HG02973 (cell line): Measurements from ENCODE around the gene PIK3AP1.

ENCODE experiments used
- ATAC-seq: cut with Tn5 transposase; IDR thresholded peaks from one replicate; pipeline ENCODE4 v1.9.1; 2021; ENCODE audit warnings: moderate library complexity; ENCODE audit not compliant: unreplicated experiment

The PIK3AP1 gene

DNA sequence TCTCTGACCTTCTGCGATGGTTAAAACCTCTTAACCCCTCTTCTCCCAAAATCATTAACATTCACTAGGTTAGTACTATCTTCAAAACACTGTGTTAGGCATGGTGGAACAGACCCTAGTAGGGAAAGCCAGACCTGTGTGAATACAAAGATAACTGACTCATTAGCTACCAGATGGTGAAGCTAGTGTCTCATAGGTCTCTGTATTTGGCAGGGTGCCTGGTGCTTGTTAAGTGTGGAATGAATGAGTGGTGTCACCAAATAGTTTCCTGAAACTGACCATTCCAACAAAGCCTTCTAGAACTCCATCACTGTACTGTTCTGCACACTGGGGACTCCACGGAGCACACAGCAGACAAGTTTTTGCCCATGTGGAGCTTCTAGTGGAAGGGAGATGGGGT lies 105.8 kb downstream of the PIK3AP1 start:
- no peak for ATAC-seq

DNA sequence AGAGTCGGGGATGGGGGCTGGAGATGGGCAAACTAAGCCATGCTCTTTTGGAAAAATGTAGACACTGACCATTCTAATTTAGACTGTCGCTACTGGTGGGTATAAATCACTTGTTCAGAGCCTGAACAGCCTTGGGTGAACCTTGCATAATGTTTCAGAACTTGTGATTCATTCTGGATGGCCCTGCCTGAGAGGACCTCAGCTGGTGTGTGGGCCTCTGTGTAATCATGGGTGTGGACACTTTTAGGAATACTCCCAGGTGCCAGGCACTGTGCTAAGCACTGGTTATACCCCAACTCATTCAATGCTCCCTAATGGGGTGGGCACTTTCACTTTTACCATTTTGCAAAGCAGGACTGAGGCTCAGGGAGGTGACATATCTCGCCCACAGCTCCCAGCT lies 106.7 kb downstream of the PIK3AP1 start:
- ATAC-seq: no peak

DNA sequence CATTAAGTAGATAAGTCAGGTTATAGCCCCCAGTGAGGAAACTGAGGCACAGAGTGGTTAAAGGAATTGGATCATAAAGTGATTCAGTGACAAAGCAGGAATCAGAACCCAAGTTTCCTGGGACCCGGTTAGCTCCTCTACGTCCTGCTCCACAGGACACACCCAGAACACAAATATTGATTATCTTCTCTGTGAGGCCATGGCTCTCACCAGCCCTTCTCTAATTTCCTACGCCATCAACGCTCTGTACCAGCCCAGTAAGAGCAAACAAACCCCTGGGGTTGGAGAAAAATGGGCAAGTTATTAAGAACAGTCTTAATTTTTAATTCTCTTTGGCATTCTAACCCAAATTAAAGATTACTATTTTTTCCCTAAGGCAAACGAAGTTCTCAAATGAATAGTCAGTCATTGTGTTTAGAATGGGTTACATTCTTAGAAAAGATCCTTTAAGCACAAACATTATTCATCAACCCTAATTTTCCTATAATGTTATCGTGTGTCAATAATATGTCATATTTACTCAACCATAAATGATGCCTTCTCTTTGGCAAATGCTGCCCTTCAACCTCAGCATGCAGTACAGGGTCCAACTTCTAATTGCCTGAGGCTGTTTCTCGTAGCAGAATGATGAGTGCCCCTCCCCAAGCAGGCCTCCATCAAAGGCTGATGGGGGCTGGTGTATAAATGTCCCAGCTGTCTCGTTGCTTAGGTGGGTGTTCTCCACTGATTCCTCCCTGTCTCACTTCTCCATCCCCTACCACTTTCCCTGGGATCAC lies 108.1 kb downstream of the PIK3AP1 start:
- no peak for ATAC-seq

DNA sequence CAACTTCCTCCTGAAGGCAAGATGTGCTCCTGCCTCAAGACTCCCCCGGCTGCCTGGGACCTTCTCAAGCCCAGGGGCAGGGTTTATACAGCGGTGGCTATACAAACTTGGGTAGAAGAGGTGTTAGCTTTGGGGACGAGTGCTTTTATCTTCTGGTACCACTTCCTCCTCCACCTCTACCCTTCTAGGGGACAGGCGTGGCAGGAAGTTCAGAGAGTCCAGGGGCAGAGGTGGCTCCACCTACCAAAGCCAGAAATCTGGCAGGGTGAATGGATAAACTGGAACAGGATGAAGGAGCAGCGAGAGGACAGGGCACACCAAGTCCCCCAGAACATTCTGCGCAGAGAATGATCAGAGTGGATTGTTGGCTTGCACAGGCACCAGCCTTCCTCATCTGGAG lies 109.5 kb downstream of the PIK3AP1 start:
- ATAC-seq: no peak

DNA sequence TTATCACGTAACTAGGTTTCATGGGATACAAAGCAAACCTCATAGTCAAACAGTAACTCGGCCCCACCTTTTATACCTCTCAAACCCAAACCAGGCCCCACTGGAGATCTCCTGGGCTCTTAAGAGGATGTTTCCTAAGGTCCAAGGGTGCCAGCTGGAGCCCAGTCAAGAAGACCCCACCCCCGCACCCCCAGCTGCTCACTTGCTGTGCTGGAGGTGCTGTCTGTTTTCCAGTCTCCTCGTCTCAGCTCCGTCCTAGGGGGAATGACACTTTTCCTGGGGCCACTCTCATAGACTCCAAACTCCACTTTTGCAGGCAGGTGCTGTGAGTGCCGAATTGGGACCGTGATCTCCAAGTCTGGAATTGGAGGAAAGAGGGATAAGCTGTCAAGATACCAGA lies 110.8 kb downstream of the PIK3AP1 start:
- no peak for ATAC-seq

DNA sequence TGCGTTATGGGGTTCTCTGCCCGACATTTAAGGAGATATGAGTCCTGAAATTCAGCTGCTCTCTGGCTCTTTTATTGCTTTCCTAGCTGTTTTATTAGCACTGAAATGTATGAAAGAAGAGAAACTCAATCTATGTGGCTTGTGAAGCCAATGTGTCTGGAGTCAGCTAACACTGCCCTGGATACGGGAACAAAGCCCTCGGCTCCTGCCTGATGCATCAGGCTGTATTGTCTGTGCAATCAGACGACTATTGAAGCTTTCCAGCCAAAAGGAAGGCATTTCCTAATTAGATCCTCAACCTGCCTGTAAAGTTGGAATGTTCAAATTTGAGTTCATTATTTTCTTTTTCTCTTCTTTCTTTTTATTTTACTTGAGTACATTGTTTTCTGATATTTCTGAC lies 111.5 kb downstream of the PIK3AP1 start:
- no peak for ATAC-seq

DNA sequence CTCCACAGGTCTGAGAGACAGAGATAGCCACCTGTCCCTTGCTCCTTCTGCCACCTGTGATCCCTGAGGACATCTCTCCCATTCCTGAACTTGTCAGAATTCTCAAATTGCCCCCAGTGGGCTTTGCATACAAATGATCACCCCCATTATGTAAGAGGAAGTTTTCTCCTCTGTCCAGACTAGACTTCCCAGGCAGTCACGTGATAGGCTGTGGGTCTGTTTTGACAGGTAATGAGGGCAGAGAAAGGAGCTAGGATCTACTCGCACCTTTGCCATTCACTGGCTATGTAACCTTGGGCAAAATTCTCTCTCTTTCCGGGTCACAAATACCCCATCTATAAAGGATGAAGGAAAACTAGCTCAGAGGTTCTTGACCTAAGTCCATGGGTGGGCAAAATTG lies 112.1 kb downstream of the PIK3AP1 start:
- ATAC-seq: no peak

DNA sequence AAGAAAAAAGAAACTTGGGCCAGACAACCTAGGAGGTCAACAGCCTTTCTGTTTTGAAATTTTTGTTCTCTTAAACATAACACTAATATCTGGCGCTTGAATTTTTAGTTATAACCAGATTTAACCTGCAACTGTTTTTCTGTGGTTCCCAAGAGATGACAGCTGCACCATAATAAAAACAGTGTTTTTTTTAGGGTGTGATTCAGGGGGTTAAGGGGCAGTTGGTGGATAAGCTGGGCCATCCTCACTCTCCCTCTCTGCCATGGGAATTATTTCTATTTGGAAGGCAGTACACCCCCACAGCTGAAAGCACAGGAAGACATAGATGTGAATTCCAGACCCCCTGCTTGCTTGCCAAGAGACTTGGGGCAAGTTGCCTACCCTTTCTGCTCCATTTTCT lies 113.4 kb downstream of the PIK3AP1 start:
- no peak for ATAC-seq

DNA sequence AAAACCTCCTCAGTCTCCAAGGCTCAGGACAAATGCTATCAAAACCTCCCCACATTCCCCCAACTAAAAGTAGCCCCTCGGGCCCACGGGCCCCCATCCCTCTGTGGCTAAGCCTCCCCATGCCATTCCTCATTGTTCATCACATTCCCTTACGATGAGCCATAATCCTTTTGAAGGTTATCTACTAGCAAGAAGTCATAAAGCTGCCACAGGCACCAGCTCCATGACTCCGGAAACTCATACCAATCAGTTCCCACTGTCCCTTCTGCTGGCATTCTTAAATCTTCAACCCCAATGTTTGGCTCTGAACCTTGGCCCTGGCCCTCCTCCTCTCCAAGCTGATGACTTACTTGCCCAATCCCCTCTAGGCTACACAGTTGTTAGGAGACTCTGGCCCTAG lies 114.1 kb downstream of the PIK3AP1 start:
- ATAC-seq: no peak

DNA sequence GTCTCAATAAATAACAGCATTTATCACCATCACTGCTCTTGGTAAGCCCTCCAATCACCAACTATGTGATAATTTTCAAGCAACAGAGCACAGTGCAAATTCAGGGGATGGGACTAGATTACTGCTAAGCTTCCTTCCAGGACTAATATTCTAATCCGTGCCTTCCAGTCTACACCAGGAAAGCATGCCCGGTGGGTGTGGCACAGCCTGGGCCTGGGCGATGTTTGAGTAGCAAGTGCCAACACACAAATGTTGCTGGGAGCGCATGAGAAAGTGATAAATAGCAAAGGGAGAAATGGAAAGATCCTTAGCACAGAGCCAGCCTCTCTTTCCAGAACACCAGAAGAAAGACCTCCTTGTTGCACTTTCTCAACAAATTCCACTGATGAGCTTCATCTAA lies 120.0 kb downstream of the PIK3AP1 start:
- no peak for ATAC-seq

DNA sequence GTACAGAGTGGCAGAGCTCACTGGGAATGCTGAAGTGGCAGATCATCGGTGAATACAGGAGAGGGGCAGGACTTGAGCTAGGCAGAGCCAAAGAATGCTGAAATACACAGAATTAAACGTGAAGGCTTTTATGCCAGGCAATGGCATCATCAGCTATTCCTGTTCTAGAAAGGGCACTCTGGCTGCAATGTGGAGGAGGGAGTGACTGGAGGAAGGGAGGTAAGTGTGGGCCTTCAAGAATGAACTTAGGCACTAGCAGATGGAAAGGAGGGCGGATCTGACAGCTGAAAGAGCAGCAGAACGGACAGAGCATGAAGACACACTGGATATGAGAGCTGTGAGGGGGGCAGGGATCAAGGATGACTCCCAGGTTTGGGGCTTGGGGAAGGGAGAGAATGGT lies 121.5 kb downstream of the PIK3AP1 start:
- ATAC-seq: no peak

DNA sequence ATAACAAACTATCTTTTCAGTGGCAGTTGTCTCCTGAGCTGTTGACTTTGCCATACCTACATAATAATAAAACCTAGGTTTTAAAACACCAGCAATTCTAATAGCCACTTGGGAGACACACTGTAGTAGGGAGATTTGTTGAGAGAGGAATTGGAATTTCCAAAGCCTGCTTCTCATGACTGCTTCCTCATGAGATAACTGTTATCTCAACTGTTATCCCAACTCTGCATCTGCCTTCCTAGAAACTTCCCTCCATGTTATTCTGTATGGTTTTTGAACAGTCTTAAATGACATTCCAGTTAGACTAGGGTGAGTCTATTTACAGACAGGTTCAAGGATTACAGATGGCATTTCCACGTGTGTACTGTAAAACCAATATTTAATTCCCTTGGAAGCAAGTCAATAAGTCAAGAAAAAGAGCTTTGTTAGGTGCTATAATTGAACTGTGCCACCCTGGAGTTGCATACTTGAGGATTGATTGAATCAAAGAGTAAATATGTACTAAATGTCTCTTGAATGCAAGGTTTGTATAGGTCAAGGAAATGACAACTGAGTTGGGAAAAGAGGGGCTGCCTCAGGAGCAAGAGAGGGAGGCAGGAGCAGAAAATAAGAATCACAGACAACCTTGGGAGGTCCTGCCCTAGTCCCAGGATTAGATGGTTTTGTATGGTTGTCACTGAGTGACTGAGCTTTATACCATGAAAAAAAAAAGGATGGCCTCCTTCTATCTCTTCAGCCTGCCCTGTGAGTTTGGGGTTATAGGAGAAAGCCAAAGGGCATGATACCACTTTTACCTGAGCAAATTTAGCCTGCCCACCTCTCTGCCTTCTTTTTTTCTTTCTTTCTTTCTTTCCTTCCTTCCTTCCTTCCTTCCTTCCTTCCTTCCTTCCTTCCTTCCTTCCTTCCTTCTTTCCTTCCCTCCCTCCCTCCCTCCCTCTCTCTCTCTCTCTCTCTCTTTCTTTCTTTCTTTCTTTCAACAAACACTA lies 123.6 kb downstream of the PIK3AP1 start:
- ATAC-seq: no peak

DNA sequence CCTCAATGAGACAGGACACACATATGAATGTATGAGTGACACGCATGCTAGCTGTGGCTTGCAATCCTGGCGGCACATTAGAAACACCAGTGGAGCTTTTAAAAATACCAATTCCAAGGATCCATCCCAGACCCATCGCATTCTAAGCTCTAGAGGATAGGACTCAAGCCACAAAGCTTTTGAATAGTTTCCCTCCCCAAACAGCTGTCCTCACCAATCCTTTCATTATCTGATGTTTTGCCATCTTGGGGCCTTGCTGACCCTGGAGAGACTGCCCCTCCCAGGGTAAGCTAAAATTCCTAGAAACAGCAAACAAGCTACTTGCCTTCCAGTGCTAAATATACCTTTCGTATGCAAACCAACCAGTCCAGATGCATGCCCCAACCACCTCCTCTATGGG lies 124.6 kb downstream of the PIK3AP1 start:
- ATAC-seq: no peak

DNA sequence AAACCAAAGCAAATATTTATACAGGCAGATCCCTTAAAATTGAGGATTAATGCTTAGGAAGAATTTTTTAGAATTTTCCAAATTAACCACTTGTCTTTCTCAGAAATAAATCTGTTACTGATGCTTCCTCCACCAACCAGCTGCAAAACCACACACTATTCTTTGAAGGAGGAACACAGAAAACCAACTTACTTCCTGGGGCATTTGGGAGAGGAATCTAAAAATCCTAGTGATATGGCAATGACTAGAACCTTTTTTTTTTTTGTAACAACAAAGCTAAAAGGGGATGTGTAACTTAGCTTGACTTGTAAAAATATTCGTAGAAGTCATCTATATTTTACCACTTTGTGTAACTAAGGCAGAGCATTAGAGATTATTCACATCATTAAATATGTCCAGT lies 128.4 kb downstream of the PIK3AP1 start:
- ATAC-seq: no peak

DNA sequence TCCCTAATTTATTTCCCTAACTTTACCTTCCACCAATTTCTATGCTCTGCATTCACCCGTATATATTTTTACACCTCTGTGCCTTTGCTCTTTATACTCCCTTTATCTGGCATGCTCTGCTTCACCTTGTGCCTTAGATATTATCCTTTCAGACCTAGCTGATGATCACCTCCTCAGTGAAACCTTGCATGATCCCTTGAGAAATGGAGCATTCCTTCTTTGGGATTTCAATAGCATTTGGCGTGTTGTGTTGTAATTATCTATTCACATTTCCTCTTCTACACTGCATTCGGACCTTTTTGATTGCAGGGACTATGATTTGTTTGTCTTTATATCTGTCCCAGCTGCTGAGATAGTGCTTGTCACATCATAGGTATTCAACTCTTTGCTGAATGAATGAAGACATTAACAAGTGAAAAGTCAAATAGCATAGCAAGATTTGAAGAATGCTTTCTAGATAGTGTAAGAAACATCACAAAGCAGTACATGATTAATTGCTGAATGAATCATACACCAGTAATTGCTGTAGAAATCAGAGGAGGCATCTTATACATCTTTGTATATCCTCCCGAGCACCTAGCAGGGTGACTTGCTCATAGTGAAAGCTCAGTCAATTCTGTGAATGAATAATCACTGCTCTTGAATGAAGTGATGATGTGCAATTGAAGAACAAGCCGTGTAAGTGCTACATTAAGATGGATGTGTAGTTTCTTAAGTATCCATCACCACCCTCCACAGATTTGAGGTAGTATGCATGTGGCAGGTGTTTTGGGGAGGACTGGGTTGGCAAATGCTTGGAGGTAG lies 131.5 kb downstream of the PIK3AP1 start:
- peak; percentile 45 for ATAC-seq

DNA sequence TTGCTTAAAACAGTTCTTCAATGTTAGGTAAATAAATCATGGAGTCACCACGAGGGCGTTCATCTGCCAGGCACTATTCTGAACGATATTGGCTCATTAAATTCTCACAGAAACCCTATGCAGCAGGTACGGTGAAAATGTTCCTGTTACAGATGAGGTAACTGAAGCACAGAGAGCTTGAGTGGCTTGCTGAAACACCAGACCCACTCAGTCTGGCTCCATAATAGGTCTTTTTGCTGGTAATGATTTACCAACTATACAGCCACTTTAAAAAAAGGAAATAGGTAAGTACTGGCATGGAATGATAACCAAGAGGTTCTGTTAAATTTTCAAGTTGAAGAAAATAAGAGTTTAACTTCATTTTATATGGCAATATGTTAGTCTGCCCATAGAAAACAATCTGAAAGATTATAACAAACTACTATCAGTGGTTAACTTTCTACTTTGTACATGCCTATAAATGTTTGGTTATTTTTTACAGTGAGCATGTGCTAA lies 132.2 kb downstream of the PIK3AP1 start:
- ATAC-seq: no peak

DNA sequence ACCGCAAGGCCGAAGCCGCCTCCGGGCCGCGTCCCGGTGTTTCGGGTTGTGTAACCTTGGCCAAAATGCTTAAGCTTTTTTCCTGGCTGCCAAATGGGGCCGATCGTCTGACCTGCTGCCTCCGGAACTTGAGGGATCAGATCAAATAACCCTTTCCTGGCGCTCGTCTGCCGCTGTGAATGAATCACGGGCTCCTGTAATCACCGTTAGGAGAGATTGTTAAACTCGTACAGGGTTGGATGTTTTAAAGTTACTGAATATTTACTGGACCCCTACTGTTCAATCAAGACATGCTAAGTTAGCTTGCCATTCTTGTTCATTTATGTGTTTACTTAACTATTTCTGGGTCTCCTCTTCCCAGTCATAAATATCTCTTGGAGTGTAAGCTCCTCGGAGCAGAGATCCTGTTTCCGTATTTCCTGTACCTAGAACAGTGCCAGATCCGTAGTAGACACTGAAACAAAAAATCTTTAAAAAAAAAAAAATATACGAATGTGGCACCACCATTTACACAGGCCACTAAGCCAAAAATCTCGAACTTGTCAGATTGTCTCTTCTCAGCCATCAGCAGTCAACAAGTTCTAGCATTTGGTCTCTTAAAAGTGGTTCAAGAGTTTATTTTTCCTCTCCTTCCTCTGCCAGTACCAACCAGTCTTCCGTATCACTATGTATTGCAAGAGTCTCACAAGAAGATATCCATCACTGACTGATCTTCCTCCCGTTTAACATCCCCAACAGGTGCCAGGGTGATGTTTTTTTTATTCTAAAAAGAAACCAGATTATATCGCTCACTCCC lies 132.9 kb downstream of the PIK3AP1 start:
- no peak for ATAC-seq

DNA sequence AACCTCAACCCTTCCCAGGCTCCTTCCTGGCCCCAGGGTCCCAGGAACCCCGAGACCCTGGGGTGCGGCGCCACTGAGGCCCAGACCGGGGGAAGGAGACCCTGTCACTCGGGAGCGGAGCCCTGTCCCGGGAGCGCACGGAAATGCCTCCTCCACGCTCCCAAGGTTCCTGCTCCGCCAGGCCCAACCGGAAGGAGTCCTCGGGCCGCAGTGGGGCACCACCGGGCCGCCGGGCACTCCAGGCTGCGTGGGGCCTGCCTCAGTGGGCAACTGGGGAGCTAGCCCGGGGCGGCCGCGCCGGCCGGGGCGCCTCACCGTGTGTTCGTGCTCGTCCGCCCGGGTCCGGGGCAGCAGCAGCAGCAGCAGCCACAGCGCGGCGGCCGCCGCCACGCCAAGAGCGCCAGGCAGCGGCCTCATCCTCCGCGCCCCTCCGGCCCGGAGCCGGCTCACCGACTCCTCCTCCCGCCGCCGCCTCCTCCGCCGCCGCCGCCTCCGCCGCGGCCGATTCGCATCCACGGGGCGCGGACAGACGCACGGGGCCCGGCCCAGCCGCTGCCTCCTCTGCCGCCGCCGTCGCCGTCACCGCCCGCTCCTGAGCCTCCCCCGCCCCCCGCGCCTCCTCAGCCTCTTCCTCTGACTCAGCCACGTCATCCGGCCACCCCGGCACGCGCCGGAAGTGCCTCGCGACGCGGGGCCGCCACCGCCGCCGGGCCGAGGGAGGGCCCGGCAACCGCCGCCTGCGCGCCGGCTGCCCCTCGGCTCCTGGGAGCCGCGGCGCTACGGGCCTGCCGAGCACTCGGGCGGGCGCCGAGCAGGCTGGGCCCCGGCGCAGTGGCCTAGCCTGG lies 133.7 kb downstream of the PIK3AP1 start, which contains the start of gene TM9SF3:
Gene TM9SF3, minus strand, starts transcription at position 594 of the 845 bp plus-strand sequence. Its CDS starts 177 bp downstream, at position 417.
- ATAC-seq: peak; percentile 61

DNA sequence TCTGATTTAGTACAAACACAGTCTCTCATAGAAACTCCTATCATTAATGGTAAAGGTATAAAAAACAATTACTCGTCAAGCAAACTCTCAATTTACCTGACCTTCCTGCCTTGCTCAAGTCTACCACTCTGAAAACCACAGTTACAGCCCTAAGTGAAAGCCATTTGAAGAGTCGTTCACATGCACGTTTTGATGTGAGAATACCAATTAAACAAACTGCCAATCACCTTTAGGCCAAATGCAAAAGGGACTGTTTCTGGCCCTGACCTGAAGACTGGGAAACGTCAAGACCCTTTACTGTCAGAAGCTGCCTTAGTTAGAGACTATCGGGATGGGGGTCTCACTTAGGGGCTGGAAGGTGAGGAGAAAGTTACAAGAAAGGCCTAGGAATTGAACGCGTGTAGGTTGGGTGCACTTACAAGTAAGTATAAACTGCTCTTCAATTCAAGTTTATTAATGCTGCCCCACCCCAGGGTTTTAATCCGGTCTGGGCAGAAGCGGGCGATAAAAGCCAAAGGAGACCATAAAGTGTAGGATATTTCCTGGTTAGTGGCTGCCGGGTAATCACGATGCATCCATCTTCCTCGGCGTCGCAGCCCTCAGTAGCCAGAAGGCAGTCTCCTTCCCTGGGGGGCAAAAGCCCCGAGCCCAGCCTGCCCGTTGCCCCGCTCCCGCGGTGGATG lies 134.4 kb downstream of the PIK3AP1 start:
- peak; percentile 7 for ATAC-seq
